NCI-H82 treated with DMSO at 0.1 percent for 48 hours (cell line): ENCODE measurements around the gene ADAM10.

ENCODE experiments used
- DNase-seq: peaks from one replicate; lab custom pipeline; 2025; ENCODE audit not compliant: unreplicated experiment; lab: John Stamatoyannopoulos, UW

Gene ADAM10

GRCh38 chr15:58760385-58761009 lies 11.0 kb upstream of the ADAM10 start:
- DNase-seq, result no peak

GRCh38 chr15:58758141-58758540 lies 8.6 kb upstream of the ADAM10 start:
- DNase-seq, result no peak

DNA sequence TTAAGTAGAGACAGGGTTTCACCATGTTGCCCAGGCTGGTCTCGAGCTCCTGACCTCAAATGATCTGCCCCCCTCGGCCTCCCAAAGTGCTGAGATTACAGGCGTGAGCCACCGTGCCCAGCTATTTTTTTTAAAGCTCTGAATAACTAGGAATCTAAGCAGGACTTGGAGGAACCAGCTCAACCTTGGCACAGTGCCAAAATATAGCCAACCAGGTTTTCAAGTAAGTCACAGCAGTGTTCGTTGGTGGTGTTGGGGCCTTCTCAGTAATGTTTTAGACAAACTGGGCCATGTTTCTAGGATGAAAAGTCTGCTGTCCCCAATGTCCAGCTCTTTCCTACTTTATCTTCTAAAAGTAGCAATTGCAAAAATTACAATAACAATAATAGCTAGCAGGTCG lies 6.4 kb upstream of the ADAM10 start:
- no peak for DNase-seq

DNA sequence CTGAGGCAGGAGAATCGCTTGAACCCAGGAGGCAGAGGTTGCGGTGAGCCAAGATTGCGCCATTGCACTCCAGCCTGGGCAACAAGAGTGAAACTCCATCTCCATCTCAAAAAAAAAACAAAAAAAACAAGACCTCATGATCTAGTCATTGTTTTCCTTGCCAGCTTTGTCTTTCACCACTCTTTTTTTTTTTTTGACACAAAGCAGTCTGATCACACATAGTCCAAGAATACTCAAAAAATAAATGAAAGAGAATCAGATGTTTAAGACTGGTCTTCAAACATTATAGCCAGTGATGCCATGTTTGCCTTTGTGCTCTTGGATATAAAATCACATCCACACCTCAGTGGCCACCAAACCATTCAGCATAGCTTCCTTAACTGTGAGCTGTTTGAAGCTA lies 5.8 kb upstream of the ADAM10 start:
- DNase-seq, result no peak

DNA sequence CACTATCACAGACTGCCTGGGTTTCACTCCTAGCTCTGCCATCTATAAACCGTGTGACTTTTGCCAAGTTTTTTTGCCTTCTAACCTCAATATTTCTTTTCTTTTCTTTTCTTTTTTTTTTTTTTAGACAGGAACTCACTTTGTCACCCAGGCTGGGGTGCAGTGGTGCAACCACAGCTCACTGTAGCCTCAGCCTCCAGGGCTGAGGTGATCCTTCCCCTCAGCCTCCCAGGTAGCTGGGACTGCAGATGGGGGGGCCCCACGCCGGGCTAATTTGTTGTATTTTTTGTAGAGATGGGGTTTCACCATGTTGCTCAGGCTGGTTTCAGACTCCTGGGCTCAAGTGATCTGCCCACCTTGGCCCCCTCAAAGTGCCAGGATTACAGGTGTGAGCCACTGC lies 3.2 kb upstream of the ADAM10 start:
- DNase-seq, result no peak

DNA sequence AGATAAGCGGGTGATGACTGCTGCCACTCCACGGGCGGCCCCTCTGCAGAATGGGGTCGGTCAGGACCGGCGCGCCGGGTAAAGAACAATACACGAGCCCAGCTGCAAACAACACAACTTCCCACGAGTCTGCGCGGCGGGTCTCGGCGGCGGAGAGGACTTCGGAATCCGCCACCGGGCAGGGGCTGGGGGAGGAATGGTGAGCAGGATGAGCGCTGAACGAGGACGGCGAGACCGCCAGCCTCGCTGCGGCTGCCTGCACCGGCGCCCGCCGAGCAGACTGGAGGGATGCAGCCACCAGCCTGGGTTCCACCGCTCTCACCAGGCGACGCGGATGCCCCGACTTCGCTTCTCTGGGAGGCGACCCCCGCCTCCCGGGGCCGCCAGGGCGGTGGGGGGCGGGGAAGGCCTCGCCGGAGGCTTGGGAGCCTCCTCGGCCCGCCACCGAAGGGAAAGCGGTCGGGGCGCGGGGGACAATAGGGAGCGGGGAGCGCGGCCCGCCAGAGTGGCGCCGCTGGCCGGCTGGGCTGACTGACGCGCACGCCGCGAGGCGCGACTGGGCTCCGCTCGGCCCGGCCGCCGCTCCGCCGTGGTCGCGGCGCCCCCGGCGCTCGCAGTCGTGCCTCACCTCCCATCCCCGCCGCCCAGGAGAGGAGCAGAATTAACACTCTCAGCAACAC lies 515 bp downstream of the ADAM10 start:
- DNase-seq, result no peak

- no peak for DNase-seq
Measured at GRCh38 chr15:58748040-58748851, 1.3 kb downstream of the ADAM10 start.

DNA sequence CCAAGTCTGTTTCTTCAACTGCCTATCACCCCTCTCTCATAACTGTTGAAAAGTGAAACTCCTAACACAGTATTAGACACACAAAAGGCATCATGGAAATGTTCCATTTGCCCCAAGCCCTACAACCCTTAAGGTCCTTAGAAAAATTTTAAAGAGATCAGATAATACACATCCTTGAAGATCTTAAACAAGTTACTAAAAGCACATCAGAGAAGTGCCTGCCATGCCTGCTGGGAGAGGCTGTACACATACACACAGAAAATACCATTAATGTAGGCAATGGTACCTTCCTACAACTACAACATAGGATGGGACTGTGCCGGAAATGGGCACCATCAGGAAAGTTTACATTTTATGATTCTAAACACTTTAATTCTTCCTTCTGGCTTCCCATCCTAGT lies 3.3 kb downstream of the ADAM10 start:
- DNase-seq, result no peak

DNA sequence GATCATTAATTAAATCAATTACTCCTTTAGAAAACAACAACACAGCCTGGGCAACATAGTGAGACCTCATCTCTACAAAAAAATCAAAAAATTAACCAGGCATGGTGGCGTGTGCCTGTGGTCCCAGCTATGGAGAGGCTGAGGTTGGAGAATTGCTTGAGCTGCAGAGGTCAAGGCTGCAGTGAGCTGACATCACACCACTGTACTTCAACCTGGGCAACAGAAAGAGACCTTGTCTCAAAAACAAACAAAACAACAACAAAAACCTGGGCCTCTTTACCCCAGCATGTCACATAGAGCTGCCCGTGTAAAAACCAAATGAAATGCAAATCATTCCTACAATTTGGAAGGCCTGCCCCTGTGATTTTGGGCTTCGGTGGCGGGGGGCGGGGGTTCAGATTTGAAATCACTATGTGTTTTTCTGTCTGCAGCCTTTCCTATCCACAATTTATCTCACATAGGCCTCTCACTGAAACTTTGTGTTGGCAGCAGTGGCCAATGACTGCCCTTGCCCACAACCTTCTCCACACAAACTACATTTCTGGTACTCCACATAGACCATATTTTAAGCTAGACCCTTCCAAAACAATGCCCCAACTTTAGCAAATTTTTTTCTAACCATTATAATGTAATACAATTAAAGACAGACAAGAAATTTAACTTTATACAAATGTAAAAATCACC lies 6.5 kb downstream of the ADAM10 start:
- no peak for DNase-seq

DNA sequence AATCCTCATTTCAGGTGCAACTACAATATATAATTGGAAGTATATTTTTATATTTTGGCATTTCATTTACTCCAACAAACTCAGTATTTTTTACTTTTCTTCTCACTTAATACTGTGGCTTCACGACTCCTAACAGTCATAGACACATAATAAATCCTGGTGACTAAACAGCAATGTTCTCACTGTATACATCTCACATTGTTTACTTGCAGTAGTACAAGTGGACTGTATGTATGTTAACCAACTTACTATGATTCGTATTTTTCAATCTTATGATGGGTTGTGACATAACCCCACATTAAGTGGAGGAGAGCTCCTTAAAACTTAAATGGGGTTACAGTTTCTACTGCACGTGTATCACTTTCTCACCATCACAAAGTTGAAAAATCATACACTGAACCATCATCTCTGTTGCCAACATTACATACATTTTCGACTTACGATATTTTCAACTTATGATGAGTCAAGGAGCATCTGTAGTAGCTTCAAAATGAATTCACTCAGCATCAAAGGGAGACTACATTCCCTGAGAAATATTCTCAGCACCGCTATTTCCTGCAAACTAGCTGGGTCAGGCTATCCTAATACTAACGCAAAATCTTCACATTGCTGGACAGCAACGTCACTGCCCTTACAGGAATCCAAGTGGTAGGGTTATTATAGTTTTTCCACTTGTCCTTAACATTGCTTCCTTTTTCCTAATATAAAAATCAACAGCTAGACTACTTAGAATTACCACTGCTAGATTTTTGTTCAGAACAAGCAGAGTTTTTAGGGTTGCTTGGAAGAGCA lies 7.3 kb downstream of the ADAM10 start:
- no peak for DNase-seq

- no peak for DNase-seq
Measured at GRCh38 chr15:58741032-58741431, 8.5 kb downstream of the ADAM10 start.

DNA sequence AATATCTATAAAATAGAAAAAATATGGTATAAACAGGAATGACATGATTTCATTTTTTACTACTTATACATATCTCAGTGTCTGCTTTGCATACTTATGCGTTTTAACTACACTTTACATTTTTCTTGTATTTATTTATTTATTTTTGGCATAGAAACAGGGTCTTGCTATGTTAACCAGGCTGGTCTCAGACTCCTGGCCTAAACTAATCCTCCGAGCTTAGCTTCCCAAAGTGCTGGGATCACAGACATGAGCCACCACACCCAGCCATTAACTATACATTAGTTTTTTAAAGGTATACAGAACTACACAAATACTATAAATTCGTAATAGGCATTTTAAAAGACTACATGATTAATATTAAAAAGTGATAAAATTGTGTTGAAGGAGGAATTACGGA lies 9.1 kb downstream of the ADAM10 start:
- no peak for DNase-seq

DNA sequence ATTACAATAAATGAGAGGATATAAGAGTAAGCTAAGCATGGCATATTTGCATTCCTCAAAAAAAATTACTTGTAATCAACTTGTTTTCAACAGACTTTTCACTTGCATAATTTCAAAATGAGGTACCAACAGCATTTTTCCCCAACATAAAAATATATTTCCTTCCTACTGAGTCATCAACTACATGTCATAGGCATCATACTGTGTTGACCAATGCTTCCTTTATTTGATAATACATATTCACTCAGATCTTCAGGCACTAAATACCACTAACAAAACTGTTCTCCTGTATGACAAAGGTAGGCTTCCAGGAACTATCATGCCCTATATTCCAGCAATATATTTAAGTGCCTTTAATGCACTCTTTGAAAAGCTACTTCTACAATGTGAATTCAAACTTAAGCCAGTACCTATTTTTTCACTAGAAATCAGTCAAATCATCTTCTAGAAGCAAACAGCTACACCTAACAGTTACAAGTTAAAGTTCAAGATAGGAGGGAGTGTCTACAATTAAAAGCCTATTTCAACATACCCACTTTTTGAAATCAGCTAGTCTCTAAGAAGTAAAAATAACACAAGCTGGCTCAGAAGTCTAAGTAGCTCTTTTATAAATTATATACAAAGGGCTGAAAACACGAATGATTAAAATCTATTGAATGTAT lies 11.3 kb downstream of the ADAM10 start:
- no peak for DNase-seq

- no peak for DNase-seq
Measured at GRCh38 chr15:58737298-58737697, 12.2 kb downstream of the ADAM10 start.

- DNase-seq, result peak; percentile 41
Measured at GRCh38 chr15:58736018-58736643, 13.4 kb downstream of the ADAM10 start.

- DNase-seq, result no peak
Measured at GRCh38 chr15:58734859-58735258, 14.6 kb downstream of the ADAM10 start.

DNA sequence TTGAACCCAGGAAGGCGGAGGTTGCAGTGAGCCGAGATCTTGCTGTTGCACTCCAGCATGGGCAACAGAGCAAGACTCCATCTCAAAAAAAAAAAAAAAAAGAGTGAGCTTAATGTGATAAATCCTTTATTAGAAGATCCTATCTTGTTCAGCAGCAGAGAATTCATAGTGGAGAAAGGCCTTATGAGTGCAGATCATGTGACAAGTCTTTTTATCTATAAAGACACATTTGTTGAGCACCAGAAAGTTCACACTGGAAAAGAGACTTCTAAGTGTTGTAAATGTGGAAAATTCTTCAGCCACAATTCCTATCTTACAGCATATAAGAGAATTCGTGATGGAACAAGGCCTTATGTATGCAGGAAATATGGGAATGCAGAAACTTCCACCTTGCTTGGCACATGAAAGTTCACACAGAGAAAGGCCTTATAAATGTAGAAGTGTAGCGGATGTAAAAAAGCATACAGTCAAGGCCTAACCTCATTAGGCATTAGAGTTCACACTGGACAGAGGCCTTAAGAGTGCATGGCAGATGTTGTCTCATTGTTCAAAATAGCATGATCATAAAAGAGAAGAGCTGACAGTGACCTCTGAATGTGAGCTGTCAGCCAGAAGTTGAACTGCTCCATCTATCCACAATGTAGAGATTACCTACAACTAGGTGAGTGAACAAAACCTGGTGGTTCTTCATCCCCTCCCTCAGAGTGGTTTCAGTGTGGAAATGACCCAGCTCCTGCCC lies 16.7 kb downstream of the ADAM10 start:
- no peak for DNase-seq

DNA sequence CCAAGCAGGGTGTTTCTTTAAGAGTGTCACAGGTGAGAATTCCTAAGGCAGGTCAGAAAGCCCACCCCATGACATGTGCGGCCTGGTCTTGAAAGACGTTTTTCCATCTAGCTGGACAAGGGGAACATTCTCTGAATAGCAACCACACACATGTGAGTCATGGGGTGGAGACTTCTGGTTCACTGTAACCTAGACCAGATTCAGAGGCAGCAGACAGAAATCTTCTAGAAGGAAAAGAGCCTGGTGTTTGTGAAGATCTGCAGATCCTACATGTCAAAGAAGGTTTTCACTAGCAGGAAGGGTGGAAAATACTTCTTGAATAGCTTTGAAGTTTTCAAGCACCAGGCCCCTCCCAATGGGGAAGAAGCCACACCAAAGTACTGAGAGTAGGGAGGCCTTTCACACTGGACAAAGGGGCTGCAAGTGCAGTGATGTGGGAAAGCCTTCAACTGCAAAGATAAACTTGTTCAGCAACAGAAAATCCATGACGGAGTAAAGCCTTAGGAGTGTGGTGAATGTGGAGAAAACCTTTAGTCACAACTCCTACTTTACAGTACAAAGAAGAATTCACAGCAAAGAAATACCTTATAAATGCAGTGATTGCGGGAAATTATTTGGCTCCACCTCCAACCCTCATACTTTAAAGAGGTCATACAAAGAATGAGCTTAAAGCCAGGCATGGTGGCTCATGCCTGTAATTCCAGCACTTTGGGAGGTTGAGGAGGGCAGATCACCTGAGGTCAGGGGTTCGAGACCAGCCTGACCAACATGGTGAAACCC lies 17.6 kb downstream of the ADAM10 start:
- no peak for DNase-seq
